ENCODE results near the gene TMPRSS5.

Gene TMPRSS5

DNA sequence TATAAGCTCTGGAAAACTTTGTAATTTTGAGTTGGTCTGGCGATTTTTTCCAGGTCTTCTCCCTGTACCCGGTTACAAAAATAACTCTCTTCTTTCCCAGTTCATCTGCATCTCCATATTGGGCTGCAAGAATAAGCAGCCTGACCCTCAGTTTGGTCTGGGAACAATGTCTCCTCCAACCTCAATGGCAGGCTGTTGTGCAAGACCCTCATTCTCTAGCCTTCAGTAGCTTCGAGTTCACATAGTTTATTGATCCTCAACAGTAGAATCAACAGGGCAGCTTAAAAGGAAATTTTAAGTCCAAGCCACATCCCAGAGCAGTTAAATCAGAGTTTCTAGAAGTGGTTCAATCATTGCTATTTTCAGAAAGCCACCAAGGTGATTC is 35.3 kb downstream of the TMPRSS5 start:
- Histone ChIP-seq H3K4me1 (ENCODE audit: control insufficient read depth in 5 of 5, insufficient read depth in 5 of 5, low read length in 5 of 5) (peaks cover 0 to 9% (median 4%) of the 10 kb centered on the region in 5 donors), H3K36me3 (ENCODE audit: control insufficient read depth in 5 of 5, insufficient read depth in 5 of 5, low read length in 5 of 5) (no peaks in the 10 kb centered on the region), H3K27ac (ENCODE audit: low read depth, low read length) (no peak overlapping the region), H3K27me3 (ENCODE audit: control insufficient read depth in 5 of 5, insufficient read depth in 4 of 5, low read length in 5 of 5) (no peaks in the 10 kb centered on the region), H3K9me3 (ENCODE audit: control insufficient read depth in 5 of 5, low read length in 5 of 5) (peaks cover 0 to 16% (median 3%) of the 10 kb centered on the region in 5 donors), H3K9ac (ENCODE audit: low read length in 5 of 5) (no peak overlapping the region), H3K4me3 (ENCODE audit: low read depth in 1 of 5, low read length in 5 of 5) (no peak overlapping the region)

DNA sequence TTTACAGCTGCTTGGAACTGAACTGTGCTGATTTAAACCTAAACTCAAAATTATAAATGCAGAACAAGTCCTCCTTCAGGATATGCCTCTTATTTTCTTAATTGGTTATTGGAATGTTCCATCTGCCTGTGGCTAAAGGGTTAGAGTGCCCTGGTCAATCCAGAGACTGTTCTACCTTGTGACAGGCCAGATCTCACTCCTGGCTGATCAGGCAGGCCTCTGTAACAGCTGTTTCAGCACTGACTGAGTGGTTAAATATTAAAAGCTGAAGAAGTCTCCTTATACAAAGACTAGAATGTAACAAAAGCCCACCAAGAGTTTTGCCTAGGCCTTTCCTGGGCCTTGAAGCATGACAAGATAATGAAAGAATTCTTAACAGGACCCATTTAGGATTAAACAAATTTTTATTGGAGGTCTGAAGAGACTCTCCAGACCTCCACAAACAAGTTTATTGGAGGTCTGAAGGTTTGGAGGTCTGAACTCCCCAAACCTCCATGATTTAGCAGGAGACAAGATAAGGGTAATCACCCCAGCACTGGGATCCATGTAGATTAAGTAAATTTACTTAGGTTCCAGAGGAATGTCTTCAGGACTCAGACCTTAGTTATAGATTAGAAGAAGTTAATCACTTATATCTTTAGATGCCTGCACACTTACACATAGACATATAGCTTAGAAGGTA is 35.8 kb downstream of the TMPRSS5 start:
- no peaks in the 10 kb centered on the region for H3K27me3 ChIP-seq (ENCODE audit: control insufficient read depth in 5 of 5, insufficient read depth in 4 of 5, low read length in 5 of 5)

DNA sequence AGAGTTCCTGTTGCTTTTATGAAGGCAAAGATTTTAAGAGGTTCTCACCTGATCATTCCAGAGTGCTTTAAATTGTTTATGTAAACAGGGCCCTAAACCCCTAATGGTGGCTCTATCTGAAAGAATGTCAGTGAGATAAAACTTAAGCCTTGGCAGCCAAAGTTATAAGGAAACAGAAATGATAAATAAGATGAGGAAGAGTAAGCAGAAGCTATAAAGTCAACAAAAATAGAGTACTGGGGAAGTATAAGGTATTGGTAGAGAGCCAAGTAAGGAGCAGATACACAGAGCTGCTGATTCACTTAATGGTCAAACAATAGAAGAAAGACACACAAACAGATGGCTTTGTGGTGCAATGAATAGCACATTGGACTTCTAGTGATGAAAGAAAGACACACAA is 37.9 kb downstream of the TMPRSS5 start:
- Histone ChIP-seq H3K4me1 (ENCODE audit: control insufficient read depth in 5 of 5, insufficient read depth in 5 of 5, low read length in 5 of 5) (no peaks in the 10 kb centered on the region), H3K27me3 (ENCODE audit: control insufficient read depth in 5 of 5, insufficient read depth in 4 of 5, low read length in 5 of 5) (no peaks in the 10 kb centered on the region), H3K9me3 (ENCODE audit: control insufficient read depth in 5 of 5, low read length in 5 of 5) (peaks cover 0 to 18% (median 3%) of the 10 kb centered on the region in 5 donors), H3K27ac (ENCODE audit: low read depth, low read length) (no peak overlapping the region), H3K9ac (ENCODE audit: low read length in 5 of 5) (no peak overlapping the region), H3K36me3 (ENCODE audit: control insufficient read depth in 5 of 5, insufficient read depth in 5 of 5, low read length in 5 of 5) (no peaks in the 10 kb centered on the region), H3K4me3 (ENCODE audit: low read depth in 1 of 5, low read length in 5 of 5) (no peak overlapping the region)

More for the DNA sequence above, 35.8 kb downstream of the TMPRSS5 start:
- H3K9ac ChIP-seq (ENCODE audit: low read length in 5 of 5) = no peak overlapping the region
- no peak overlapping the region for H3K27ac ChIP-seq (ENCODE audit: low read depth, low read length)
- H3K36me3 ChIP-seq (ENCODE audit: control insufficient read depth in 5 of 5, insufficient read depth in 5 of 5, low read length in 5 of 5) = no peaks in the 10 kb centered on the region
- H3K9me3 ChIP-seq (ENCODE audit: control insufficient read depth in 5 of 5, low read length in 5 of 5) = peaks cover 0 to 16% (median 3%) of the 10 kb centered on the region in 5 donors
- H3K4me1 ChIP-seq (ENCODE audit: control insufficient read depth in 5 of 5, insufficient read depth in 5 of 5, low read length in 5 of 5) = peaks cover 0 to 4% (median 0%) of the 10 kb centered on the region in 5 donors
- H3K4me3 ChIP-seq (ENCODE audit: low read depth in 1 of 5, low read length in 5 of 5) = no peak overlapping the region

DNA sequence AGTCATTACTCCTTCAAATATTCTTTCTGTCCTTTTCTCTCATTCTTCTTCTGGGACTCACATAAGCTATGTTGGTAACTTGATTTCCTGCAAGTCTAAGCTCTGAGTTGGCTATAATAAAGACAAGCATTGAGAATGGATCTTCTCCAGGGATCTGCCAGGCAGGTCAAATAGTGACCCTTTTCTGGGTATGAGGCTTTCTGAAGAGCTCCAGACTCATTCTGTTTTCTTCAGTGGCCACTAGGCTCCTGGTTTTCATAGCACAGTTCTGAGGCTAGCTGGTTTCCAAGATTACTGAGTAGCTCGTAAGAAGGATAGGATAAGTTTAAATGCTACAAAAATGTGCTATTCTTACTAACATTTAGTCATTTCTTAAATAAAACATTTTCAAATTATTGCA is 38.3 kb downstream of the TMPRSS5 start:
- H3K4me3 ChIP-seq (ENCODE audit: low read depth in 1 of 5, low read length in 5 of 5) = no peak overlapping the region
- H3K9me3 ChIP-seq (ENCODE audit: control insufficient read depth in 5 of 5, low read length in 5 of 5) = peaks cover 0 to 20% (median 3%) of the 10 kb centered on the region in 5 donors
- H3K36me3 ChIP-seq (ENCODE audit: control insufficient read depth in 5 of 5, insufficient read depth in 5 of 5, low read length in 5 of 5) = no peaks in the 10 kb centered on the region
- no peak overlapping the region for H3K9ac ChIP-seq (ENCODE audit: low read length in 5 of 5)
- H3K4me1 ChIP-seq (ENCODE audit: control insufficient read depth in 5 of 5, insufficient read depth in 5 of 5, low read length in 5 of 5) = no peaks in the 10 kb centered on the region
- no peak overlapping the region for H3K27ac ChIP-seq (ENCODE audit: low read depth, low read length)
- H3K27me3 ChIP-seq (ENCODE audit: control insufficient read depth in 5 of 5, insufficient read depth in 4 of 5, low read length in 5 of 5) = no peaks in the 10 kb centered on the region

DNA sequence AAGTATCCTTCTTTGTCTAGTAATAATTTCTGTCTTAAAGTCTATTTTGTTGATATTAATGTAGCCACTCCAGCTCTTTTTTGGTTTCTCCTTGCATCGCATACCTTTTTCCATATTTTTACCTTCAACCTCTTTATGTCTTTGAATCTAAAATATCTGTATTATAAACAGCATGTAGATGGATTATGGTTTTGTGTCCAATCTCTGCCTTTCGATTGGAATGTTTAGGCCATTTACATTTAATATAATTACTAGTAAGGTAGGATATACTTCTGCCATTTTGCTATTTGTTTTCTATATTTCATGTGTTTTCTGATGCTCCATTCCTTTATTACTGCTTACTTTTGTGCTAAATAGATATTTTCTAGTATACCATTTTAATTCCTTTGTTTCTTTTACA is 39.5 kb downstream of the TMPRSS5 start:
- Histone ChIP-seq H3K27ac (ENCODE audit: low read depth, low read length) (no peak overlapping the region), H3K4me3 (ENCODE audit: low read depth in 1 of 5, low read length in 5 of 5) (no peak overlapping the region), H3K9ac (ENCODE audit: low read length in 5 of 5) (no peak overlapping the region), H3K9me3 (ENCODE audit: control insufficient read depth in 5 of 5, low read length in 5 of 5) (peaks cover 0 to 20% (median 3%) of the 10 kb centered on the region in 5 donors), H3K4me1 (ENCODE audit: control insufficient read depth in 5 of 5, insufficient read depth in 5 of 5, low read length in 5 of 5) (no peaks in the 10 kb centered on the region), H3K27me3 (ENCODE audit: control insufficient read depth in 5 of 5, insufficient read depth in 4 of 5, low read length in 5 of 5) (no peaks in the 10 kb centered on the region), H3K36me3 (ENCODE audit: control insufficient read depth in 5 of 5, insufficient read depth in 5 of 5, low read length in 5 of 5) (no peaks in the 10 kb centered on the region)

DNA sequence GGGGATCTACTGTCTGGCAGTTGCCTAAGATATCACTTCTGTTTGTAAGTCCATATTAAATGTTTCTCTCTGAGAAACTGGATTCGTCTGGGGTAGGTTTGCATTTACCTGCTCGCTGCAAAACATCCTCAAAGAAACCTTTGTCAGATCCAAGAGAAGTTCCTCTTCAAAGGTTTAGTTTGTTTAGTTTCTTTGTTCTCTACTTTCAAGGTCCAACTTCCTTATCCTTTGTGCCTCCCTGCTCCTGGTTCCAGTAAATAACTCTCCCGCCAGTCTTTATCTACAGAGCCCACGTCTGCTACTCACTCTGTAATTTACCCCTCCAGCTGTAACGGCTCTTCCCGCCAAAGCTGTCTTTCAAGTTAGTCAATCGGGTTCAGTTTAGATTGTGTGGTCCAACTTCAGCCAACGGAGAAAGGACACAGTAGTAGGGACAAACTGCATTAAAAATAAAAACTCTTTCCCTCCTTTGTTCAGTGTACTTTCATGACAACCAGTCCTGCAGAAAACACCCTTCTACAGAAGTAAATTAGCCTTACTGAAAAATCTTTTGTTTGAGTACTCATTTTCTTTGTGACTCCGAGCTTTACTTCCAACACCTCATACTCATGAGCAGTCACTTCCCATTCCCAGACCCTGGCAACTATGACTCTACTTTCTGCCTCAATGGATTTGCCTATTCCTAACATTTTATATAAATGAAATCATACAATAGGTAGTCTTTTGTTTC is 41.0 kb downstream of the TMPRSS5 start:
- H3K9me3 ChIP-seq (ENCODE audit: control insufficient read depth in 5 of 5, low read length in 5 of 5) = peaks cover 0 to 20% (median 3%) of the 10 kb centered on the region in 5 donors
- H3K27ac ChIP-seq (ENCODE audit: low read depth, low read length) = no peak overlapping the region
- no peaks in the 10 kb centered on the region for H3K36me3 ChIP-seq (ENCODE audit: control insufficient read depth in 5 of 5, insufficient read depth in 5 of 5, low read length in 5 of 5)
- no peak overlapping the region for H3K4me3 ChIP-seq (ENCODE audit: low read depth in 1 of 5, low read length in 5 of 5)
- H3K27me3 ChIP-seq (ENCODE audit: control insufficient read depth in 5 of 5, insufficient read depth in 4 of 5, low read length in 5 of 5) = no peaks in the 10 kb centered on the region
- no peaks in the 10 kb centered on the region for H3K4me1 ChIP-seq (ENCODE audit: control insufficient read depth in 5 of 5, insufficient read depth in 5 of 5, low read length in 5 of 5)
- no peak overlapping the region for H3K9ac ChIP-seq (ENCODE audit: low read length in 5 of 5)

DNA sequence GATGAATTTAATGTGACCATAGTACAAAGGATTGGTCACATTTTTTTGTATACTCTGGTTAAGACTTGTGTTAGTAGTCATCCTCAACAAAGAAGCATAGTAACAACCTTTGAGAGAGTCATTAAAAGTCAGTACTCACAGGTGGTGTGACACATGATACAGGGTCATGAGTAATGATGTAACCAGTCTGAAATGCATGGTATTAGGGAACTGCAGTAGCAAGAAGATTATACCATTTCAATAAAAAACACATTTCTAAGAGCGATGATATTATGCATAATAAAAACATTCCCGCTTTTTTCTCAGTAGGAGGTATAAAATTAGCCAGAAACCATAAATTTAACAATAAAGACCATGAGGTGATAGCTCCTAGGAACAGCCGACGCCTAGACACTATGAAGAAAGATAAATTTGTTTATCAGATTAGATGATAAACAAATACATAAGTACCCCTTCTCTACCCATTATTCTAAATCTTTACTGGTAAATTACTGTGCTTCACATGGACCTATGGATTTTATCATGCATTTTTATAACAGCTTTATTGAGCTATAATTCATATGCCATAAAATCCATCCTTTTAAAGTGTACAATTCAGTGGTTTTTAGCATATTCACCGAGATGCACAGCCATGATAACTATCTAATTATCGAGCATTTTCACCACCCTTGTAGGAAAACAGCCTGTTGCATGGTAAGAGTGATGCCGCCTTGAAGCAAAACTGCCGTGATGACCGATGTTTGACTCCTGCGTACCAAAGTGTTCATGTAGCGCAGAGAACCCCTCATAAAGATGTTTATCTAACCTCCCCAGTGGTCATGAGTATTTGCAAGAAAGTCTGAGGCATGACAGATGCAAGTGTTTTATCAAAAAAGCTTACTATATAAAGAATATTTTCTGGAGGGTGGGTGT is 41.8 kb downstream of the TMPRSS5 start:
- H3K4me1 ChIP-seq (ENCODE audit: control insufficient read depth in 5 of 5, insufficient read depth in 5 of 5, low read length in 5 of 5) = no peaks in the 10 kb centered on the region
- H3K27me3 ChIP-seq (ENCODE audit: control insufficient read depth in 5 of 5, insufficient read depth in 4 of 5, low read length in 5 of 5) = no peaks in the 10 kb centered on the region
- no peak overlapping the region for H3K27ac ChIP-seq (ENCODE audit: low read depth, low read length)
- no peak overlapping the region for H3K9ac ChIP-seq (ENCODE audit: low read length in 5 of 5)
- no peak overlapping the region for H3K4me3 ChIP-seq (ENCODE audit: low read depth in 1 of 5, low read length in 5 of 5)
- no peaks in the 10 kb centered on the region for H3K36me3 ChIP-seq (ENCODE audit: control insufficient read depth in 5 of 5, insufficient read depth in 5 of 5, low read length in 5 of 5)
- H3K9me3 ChIP-seq (ENCODE audit: control insufficient read depth in 5 of 5, low read length in 5 of 5) = peaks cover 0 to 20% (median 3%) of the 10 kb centered on the region in 5 donors

DNA sequence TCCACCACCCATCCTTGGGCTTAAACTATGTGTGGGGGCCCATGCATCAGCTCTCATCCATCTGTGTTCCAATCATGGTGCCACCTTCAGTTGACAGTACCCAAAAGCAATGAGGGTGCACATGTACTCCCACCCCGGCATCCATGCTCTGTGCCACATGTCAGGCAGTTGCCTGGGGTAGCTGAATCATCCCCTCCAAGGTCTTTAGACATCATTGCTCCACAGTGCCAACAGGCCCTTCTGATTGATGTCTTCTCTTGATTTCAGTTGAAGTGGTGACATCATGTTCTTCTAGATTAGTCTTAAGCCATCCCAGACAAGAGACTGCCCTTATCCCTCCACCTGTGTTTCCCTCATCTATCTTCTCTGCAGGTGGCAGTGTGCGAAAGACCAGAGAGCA is 42.5 kb downstream of the TMPRSS5 start:
- Histone ChIP-seq H3K4me1 (ENCODE audit: control insufficient read depth in 5 of 5, insufficient read depth in 5 of 5, low read length in 5 of 5) (no peaks in the 10 kb centered on the region), H3K27me3 (ENCODE audit: control insufficient read depth in 5 of 5, insufficient read depth in 4 of 5, low read length in 5 of 5) (no peaks in the 10 kb centered on the region), H3K36me3 (ENCODE audit: control insufficient read depth in 5 of 5, insufficient read depth in 5 of 5, low read length in 5 of 5) (no peaks in the 10 kb centered on the region), H3K4me3 (ENCODE audit: low read depth in 1 of 5, low read length in 5 of 5) (no peak overlapping the region), H3K27ac (ENCODE audit: low read depth, low read length) (no peak overlapping the region), H3K9ac (ENCODE audit: low read length in 5 of 5) (no peak overlapping the region), H3K9me3 (ENCODE audit: control insufficient read depth in 5 of 5, low read length in 5 of 5) (peaks cover 0 to 20% (median 3%) of the 10 kb centered on the region in 5 donors)

DNA sequence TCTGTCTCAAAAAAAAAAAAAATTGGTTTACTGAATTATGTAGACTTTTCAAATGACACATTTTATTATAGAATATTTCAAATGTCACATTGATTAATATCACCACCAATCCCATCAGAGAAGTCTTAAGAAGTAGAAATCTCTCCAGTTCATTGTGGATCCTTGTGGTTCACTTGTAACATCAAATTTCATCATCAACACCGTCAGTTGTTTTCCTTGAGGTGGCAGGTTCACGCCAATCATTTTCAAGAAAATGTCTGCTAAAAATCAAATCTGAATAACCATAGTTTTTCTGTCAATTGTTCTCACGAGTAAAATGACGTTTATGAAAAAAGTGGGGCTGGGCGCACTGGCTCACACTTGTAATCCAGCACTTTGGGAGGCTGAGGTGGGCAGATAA is 50.3 kb downstream of the TMPRSS5 start:
- Histone ChIP-seq H3K27me3 (ENCODE audit: control insufficient read depth in 5 of 5, insufficient read depth in 4 of 5, low read length in 5 of 5) (no peaks in the 10 kb centered on the region), H3K4me3 (ENCODE audit: low read depth in 1 of 5, low read length in 5 of 5) (no peak overlapping the region), H3K9ac (ENCODE audit: low read length in 5 of 5) (no peak overlapping the region), H3K9me3 (ENCODE audit: control insufficient read depth in 5 of 5, low read length in 5 of 5) (no peaks in the 10 kb centered on the region), H3K27ac (ENCODE audit: low read depth, low read length) (no peak overlapping the region), H3K36me3 (ENCODE audit: control insufficient read depth in 5 of 5, insufficient read depth in 5 of 5, low read length in 5 of 5) (no peaks in the 10 kb centered on the region), H3K4me1 (ENCODE audit: control insufficient read depth in 5 of 5, insufficient read depth in 5 of 5, low read length in 5 of 5) (no peaks in the 10 kb centered on the region)

DNA sequence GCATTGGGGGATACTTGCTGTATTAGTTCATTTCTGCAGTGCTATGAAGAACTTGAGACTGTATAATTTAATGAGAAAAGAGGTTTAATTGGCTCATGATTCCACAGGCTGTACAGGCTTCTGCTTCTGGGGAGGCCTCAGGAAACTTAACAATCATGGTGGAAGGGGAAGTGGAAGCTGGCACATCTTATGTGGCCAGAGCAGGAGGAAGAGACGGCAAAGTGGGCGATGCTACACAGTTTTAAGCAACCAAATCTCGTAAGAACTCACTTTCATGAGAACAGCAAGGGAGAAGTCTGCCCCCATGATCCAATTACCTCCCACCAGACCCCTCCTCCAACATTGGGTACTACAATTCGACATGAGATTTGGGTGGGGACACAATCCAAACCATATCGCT is 55.1 kb downstream of the TMPRSS5 start:
- Histone ChIP-seq H3K27me3 (ENCODE audit: control insufficient read depth in 5 of 5, insufficient read depth in 4 of 5, low read length in 5 of 5) (no peaks in the 10 kb centered on the region), H3K4me3 (ENCODE audit: low read depth in 1 of 5, low read length in 5 of 5) (no peak overlapping the region), H3K9ac (ENCODE audit: low read length in 5 of 5) (no peak overlapping the region), H3K36me3 (ENCODE audit: control insufficient read depth in 5 of 5, insufficient read depth in 5 of 5, low read length in 5 of 5) (no peaks in the 10 kb centered on the region), H3K4me1 (ENCODE audit: control insufficient read depth in 5 of 5, insufficient read depth in 5 of 5, low read length in 5 of 5) (no peaks in the 10 kb centered on the region), H3K27ac (ENCODE audit: low read depth, low read length) (no peak overlapping the region), H3K9me3 (ENCODE audit: control insufficient read depth in 5 of 5, low read length in 5 of 5) (peaks cover 0 to 8% (median 5%) of the 10 kb centered on the region in 5 donors)

Measured in subcutaneous abdominal adipose tissue (tissue), 5 donors.